Loucy (cell line): ENCODE results near the gene NTF4.

Experiments
- EZH2phosphoT487 ChIP-seq: fragments of 200-600 bp; IDR thresholded peaks from 2 replicates; pipeline ENCODE4 v1.6.1; 2018; ENCODE audit warnings: antibody characterized with exemption, mild to moderate bottlenecking, moderate library complexity, borderline replicate concordance
- TF ChIP-seq, protein P1 (sequence below): fragments of 200-600 bp; sonication (generic); conservative IDR thresholded peaks from 2 replicates; pipeline ENCODE4 v1.5.1; 2014; ENCODE audit warnings: mild to moderate bottlenecking, antibody characterized with exemption, low read length

DNA sequence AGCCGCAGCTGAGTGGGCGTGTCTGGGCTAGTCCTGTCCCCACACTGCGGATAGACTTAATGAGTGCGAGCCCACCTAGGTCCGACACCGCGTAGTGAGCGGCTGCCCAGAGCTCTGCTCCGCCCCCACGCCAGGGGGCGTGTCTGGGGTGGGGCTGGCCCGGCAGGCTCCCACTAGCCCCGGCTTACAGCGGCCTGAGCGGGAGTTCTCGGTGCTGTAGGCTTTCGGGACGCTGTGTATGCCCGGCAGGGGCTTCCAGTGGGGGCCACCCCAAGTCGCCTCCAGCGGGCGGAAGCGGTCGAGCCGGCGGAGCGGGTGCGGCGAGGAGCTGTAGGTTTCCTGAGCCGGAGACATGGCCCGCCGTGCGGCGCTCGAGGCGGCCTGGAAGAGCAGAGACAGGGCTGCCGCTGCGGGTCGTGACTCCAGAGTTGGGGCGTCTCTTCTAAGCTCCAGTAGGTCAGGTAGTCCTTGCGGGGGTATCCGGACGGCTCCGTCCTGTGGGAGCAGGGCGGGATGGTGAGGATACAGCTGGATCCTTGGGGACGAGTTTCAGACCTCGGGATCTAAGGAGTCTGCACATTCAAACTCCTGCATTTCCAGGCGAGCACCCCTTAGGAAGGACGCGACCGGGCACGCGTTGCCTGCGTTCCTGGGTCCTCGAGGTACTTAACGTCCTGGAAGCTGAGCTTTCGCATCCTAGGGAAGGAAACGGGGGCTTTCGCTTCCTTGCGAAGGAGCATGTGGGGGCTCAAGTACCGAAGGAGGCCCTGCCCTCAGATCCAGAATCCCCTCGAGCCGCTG is 8.3 kb downstream of the NTF4 start:
- TF ChIP-seq, protein P1, sequence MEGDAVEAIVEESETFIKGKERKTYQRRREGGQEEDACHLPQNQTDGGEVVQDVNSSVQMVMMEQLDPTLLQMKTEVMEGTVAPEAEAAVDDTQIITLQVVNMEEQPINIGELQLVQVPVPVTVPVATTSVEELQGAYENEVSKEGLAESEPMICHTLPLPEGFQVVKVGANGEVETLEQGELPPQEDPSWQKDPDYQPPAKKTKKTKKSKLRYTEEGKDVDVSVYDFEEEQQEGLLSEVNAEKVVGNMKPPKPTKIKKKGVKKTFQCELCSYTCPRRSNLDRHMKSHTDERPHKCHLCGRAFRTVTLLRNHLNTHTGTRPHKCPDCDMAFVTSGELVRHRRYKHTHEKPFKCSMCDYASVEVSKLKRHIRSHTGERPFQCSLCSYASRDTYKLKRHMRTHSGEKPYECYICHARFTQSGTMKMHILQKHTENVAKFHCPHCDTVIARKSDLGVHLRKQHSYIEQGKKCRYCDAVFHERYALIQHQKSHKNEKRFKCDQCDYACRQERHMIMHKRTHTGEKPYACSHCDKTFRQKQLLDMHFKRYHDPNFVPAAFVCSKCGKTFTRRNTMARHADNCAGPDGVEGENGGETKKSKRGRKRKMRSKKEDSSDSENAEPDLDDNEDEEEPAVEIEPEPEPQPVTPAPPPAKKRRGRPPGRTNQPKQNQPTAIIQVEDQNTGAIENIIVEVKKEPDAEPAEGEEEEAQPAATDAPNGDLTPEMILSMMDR, result no peak
- TF ChIP-seq EZH2phosphoT487, result no peak
